HG02571 (cell line): ENCODE measurements around the gene MYO1H.

Experiments
- ATAC-seq: cut with Tn5 transposase; IDR thresholded peaks from one replicate; pipeline ENCODE4 v1.9.1; 2021; ENCODE audit warnings: mild to moderate bottlenecking, moderate library complexity; ENCODE audit not compliant: unreplicated experiment

Gene MYO1H

DNA sequence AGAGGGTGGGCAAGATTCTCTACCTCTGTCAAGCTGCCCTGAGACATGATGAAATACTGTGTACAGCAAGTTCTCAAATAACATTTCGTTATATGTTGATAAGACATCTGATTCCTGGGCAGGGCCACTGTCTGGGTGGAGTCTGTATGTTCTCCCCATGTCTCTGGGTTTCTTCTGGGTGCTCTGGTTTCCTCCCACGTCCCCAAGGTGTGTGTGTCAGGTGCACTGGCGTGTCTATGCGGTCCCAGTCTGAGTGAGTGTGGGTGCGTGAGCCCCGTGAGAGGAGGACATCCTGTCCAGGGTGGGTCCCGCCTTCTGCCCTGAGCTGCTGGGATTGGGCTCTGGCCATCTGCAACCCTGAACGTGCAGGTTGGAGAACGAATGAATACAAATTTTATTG is 99.8 kb downstream of the MYO1H start:
- ATAC-seq: no peak

DNA sequence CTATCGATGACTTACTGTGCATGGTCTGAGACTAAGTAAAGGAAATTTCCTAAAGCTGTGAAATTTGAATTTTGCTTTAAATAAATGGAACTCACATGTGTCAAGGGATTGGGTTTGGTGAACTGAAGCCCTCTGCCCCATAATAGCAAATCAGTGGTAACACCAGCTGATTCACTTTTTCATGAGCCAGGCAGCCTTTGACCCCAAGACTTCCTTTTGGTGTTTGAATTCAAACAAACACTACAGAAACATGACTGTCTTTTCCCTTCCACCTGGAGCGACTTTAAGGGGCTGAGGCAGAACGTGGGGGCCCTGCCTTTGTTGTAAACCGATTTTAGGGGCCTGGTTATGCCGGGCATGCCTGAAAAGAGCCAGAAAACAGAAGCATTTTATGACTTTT is 100.6 kb downstream of the MYO1H start:
- no peak for ATAC-seq

DNA sequence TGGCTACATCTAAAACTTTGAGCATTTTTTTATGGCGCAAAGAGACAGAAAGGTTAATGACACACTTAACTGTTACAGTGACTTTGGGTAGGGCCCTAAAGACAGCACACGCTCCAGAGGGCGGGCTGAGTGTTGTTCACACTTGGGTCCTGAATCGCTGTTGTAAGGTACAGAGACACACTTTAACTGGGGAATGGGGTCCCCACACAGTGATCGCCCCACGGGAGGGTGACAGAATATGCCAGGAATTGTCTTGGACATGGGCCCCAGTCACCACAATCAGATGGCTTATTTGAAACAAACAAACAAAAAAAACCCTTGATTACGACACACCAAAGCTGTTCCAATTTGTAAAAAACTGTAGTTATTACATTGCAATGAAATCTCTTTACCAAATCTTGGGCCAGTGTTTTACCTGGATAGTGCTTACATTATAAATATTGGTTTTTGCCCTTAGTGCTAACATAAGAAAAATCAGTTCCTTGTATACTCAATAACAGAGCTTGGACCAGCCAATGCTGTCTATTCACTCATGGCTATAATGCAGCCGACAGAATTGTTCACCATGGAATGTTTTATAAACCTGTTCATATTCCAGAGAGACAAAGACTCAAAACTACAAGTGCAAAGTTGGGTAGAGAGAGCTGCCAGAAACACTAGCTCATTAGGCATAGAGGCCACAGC is 101.1 kb downstream of the MYO1H start:
- ATAC-seq: no peak

DNA sequence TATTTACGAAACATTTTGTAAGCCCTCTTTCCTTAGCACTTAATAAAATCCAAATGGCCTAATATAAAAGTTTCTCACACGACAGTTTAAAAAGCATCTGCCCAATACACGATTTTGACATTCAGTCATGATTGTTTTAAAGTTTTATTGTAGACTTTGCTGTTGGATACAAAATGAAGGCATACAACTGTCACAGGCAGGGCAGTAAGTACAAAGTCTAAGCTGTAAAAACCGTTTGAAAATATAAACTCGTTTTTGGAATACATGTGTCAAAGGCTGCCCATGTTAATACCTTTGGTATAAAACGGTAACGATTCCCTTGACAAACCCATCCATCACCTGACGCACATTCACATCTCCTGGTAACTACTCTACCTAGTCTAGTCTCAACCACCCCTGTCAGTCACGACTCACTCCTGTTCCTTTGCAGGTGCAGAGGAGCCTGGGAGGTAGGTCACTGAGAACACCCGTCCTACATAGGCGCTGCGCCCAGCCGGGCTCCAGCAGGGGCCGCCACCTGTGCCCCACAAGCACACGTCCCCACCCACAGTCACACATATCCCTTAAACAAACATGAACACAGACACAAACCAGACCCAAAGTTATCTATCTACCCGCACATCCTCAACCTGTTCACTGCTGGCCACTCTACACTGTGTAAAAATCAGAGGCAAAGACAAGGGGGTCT is 102.3 kb downstream of the MYO1H start:
- no peak for ATAC-seq

DNA sequence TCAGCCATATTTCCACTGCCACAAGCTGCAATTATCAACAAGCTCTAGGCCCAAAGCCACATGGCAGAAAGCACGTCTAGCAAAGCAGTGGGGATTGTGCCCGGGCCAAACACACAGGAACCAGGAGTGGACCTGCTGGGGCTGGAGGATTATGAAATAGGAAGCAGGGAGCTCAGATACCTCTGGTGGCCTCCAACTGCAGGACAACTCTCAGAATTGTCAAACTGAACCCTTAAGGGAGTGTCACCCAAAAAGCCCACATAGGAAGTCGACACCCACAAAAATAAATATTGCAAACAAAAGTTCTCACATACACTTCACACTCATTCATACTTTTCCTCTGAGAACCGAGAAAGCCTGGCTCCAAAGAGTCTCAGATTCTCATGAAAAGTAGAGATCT is 103.3 kb downstream of the MYO1H start:
- no peak for ATAC-seq

DNA sequence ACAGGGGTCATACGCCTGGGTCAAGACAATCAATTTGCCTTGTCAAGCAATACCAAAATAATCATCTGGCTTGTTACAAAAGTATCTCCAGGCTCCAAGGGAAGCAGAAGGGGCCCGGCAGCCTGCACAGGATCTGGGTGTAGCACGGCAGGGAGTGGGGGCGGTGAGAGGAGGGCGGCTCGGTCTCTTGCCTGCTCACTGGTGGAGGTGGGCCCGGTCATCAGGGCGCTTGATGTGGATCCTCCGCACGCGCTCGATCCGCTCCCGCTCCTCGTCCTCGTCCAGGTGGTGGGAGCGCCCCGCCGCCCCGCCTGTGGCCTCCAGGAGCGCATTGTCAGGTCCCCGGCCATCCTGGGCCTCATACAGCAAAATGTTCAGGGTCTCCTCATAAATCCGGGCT is 103.7 kb downstream of the MYO1H start:
- no peak for ATAC-seq

DNA sequence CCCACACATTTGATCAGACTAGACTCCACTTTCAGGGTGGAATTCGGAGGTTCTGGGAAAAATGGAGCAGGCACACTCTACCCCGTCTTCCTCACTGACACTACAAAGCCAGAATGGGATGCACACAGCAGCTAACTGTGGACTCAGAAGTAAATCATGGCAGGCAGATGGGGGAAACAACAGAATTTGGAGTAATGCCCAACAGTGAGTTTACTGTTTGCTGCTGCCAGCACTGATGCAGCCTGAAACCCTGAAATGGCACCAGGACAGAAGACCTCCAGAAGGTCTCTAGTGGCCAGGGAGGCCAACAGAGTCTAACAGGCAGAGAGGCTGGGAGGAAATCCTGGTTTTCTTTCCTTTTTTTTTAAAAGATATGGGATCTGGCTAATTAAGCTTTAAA is 104.8 kb downstream of the MYO1H start:
- ATAC-seq: no peak

DNA sequence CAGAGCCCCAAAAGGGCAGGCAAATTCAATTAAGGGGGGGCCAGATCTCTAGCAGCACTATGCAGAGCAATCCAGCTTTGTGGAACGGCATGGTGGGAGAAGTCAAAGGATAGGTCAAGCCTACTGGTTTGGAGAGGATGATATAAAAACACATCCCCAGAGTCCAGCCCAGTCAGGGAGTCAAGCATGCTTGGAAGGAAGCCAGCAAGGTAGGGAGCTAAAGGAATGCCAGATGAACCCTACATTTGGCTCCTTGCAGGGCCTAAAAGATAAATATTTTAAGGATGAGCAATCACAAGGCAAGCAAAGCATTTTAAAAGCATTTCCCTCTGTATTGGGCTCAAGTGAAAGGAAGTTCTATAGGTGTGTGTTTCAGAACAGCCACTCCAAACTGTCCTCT is 108.0 kb downstream of the MYO1H start:
- ATAC-seq: no peak

DNA sequence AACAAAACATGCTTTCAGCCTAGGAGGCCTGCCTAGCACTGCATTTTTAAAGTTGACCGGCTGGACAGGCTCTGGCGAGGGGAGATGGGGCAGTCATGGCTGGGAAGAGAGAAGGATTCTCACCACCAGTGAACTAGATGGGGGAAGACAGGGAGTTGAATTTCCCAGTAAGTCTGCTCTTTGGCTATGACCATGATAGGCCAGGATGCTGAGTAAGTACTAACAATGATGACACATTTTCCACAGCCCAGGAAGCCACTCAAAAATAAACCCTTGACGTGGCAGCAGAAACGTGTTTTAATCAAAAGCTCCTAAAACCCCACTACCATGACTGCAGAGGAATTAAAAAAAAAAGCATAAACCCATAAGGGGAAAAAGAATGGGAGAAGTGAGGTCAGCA is 110.4 kb downstream of the MYO1H start:
- no peak for ATAC-seq

DNA sequence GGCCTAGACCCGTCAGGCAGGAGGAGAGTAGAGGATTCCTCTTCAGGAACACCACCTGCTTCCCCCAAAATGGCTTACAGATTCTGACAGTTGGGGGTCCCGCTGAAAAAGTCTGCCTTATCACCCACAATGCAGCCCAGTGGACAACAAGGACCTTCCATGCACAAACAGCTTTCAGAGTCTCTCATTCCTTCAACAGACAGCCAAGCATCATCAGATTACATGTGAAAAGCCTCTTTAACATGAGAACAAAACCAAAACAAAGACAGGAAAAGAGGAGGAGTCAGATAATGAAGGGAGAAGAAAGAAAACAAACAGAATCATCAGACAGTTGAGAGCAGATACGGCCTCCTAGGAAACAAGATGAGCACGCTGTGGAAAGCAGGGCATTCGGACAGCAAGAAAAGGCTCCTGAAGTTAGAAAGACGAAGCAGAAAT is 111.1 kb downstream of the MYO1H start:
- no peak for ATAC-seq

DNA sequence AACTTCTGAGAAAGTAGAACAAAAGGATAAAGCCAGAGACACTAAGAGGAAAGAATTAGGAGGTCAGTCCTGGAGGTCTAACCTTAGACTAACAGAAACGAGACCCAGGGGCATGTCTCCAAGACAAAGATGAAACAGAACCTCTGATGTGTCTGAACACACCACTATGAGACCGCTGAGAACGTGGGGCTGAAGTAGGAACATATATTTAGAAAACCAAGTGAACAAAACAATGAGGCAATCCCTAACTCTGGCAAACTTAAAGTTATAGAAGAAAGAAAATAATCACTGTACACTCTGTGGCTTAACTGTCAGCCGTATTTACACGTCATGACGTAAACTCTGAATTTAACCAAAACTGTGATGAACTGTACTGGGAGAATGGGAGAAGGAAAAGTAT is 111.5 kb downstream of the MYO1H start:
- no peak for ATAC-seq

DNA sequence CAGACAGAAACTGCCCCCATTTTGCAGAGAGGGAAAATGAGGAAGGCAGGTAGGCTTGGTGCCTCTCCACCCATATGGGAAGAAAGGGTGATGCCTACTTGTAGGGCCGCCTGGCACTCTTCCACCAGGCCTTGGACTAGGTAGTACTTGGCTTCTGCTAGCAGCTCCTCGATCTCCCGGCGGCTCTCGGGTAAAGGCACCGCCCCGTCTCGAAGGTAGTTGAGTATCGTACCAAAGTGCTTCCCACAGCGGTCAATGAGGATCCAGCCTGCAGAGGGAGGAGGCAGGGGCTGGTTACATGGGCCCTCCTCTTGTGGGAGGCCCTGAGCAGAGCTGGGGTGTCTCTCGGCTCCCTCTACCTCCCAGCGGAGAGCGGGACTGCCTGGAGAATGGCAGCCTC is 112.8 kb downstream of the MYO1H start:
- no peak for ATAC-seq

DNA sequence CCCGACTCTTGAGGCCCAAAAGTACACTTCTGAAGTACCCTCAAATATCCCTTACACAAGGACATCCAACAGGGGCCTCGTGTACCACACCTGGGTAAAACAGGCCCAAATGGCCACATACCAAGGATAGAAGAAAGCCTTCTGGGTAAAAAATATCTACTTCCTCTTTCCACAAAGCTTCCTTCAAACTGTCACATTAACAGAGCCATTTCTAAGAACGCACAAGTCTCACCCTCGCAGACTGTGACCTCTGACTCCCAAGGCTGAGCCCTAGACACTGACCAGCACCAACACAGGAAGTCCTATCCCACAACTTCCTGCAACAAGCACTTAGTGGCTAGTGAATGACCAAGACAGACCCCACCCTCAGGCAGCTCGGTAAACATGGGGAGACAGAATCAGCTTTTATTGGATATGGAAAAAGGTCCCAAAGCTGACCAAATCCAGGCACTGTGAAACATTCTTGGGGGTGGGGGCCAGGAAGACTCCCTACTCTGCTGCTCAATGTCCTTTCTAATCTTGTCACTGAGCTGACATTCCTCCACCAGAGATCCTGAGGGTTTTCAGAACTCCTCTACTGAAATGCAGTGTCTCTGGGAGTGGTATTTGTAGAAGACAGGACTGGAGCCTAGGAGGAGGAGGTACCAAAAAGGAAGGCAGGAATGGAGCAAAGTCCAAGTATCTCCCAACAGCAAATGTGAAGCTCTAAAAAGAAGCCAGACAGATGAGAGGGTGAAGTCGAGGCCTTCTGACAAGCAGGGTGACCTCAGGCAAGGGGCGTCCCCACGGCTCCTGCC is 113.5 kb downstream of the MYO1H start:
- no peak for ATAC-seq

DNA sequence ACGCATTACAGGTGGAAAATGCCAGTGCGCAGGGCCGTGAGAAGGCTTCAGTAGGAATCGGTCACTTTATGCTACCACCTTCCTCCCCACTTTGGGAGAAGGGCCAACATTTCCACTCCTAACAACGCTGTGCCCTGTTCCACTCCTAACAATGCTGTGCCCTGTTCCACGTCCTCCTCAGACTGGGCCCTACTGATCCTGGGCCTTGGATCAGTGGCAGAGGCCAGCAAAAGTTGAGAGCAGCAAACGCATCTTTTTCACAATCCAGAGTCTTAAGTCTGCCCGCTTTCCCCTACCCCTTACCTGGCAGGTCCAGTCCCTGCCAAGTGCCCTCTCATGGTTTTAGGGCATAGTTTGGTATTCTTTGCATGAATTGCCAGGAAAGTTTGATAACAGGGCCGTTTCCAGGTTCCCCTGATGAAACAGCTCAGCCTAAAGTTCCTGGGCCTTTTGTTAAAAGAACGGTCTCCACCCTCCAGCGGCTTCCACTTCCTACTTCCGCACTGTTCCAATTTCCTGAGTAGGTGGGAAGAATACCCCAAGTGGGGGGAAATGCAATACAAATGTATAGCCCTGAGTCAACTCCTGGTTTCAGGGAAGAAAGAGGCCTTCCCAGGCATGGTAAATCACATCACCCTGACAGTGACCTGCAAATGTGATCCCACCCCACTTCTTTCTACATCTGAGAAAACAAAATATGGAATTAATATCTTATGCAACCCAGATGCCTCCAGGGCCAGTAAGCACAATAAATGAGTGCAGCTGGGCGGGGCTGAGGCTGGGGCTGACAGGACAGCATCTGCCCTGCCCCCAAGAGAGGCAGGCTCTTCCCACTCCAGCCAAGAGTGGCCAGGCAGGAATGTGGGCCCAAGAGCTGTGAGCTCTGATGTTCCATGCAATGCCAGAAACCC is 114.4 kb downstream of the MYO1H start:
- no peak for ATAC-seq

DNA sequence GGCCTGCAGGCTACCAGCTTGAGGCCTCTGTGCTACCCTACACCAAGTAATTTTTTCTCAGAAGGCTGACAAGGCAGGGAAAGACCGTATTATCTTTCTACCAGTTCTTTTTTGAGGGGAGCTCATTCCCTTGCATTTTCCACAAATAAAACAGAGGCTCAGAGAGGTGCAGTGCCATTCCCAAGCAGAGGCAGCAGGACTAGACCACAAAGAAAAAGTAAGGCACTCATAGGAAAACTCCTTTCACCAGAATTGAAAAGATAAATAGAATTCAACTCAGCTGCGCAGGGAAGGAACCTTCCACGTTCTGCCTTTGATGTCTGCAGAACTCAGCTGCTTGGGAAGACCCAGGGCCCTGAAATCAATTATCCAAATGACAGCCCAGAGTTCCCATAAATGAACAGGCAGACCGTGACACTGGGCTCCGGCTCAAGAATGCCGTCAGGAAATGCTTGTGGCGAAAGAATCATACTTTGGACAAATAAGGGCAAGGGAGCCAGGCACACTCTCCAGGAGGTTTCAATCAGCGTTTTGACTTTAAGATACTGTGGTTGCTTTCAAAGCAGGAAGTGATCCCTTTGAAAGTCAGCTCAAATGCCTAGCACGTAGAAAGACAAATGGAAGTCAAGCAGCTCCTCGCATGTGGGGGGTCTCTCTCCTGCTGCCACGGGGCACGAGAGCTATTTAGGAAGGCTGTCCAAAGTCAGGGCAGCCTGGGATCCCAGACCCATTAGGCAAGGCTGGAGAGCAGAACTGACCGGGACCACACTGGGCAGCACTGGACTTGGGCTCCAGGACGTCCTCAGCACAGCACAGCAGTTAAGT is 115.4 kb downstream of the MYO1H start:
- ATAC-seq: no peak

DNA sequence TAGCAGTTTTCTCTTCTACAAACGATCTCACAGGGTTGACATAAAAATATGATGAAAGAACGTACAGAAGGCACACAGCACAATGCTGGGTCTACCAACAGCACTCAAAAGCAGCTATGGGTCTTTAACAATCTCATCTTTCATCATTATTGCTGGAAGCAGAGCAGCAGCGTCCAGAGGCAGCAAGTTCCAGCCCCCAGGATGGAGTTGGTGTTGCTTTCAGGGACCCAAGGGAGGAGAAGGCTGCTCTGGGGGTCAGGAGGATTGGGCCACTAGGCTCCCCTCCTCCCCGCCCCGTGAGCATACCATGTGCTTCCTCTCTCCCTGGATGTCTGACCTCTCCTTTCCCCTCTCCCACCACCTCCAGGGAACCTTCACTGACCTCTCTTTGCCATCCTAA is 116.1 kb downstream of the MYO1H start:
- no peak for ATAC-seq

DNA sequence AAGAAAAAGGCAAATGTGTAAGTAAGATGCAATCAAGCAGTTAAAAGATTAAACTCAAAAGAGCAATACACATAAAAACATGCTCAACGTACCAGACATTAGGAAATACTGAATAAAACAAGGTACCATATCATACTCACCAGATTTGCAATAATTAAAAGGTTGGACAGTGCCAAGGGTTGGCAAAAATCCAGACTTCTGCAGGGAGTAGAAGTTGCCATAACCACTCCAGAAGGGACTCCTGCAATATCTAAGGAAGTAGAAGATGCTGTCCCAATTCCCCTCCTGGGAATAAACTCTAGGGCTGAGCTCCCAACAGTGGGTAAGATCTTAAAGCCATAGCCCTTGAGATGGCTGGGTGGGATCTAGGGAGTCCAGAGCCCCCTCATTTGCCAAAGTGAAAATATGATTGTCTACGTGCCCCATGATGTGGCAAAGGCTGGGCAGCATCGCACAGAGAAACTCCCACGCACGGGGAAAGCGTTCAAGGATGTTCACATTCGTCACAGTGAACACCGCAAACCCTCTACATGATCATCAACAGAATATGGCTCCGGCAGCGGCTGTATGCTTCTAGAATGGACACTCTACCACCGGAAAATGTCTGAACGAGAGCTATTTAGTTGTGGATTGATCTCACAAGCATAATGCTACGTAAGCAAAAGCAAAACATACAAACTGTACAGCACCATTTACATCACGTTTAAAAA is 117.1 kb downstream of the MYO1H start:
- ATAC-seq: no peak

DNA sequence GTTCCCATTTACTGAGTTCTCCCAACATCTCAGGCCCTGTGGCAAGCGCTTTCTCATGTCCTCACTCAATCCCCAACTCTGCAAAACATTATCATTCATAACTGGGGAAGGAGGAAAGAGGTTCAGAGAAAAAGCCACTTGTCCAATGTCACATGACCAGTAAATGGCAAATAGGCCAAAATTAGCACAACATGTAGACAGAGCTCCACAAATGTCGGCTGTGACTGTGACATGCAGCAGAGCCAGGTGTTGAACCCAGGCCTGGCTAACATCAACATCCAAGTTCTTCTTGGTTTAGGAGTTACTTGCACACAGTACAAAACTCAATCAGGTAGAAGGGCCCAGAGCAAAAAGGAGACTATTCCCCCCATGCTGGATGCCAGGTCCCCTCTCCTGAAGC is 118.6 kb downstream of the MYO1H start:
- no peak for ATAC-seq

DNA sequence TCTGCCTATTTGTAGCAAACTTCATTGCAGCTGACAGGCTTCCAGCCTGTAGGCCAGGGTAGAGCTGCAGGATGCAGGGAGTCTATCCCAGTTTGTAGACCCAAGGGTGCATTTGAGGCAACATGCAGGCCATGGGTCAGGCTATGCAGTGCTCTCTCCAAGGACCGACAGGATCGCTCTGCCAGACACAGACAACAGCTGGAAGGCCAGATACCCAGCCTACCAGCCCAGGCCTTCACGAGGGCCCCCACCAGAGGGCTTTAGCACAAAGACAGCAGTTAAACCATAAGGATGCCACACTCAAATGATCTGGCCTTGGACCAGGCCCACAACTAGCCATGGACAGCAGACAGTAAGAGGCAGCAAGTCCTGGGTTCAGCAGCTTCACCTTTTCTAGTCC is 119.1 kb downstream of the MYO1H start:
- ATAC-seq: no peak
